ENCODE measurements around the gene RNGTT.

DNA sequence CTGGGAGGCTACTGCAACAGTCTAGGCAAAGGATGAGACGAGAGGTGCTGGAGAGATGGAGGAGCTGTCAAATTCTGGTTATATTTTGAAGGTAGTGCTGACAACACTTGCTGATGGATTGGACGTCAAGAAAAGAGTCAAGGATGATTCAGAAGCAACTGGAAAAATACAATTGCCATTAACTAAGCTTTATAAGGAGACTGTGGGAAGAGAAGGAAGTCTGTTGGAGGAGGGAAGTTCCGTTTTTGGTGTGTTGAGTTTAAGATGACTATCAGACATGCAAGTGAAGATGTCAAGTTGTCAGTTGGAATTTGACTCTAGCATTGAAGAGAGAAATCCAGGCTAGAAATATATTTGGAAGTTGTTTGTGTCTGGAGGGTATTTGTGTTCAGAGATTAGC is 358.1 kb downstream of the RNGTT start:
- TF ChIP-seq, protein P1, sequence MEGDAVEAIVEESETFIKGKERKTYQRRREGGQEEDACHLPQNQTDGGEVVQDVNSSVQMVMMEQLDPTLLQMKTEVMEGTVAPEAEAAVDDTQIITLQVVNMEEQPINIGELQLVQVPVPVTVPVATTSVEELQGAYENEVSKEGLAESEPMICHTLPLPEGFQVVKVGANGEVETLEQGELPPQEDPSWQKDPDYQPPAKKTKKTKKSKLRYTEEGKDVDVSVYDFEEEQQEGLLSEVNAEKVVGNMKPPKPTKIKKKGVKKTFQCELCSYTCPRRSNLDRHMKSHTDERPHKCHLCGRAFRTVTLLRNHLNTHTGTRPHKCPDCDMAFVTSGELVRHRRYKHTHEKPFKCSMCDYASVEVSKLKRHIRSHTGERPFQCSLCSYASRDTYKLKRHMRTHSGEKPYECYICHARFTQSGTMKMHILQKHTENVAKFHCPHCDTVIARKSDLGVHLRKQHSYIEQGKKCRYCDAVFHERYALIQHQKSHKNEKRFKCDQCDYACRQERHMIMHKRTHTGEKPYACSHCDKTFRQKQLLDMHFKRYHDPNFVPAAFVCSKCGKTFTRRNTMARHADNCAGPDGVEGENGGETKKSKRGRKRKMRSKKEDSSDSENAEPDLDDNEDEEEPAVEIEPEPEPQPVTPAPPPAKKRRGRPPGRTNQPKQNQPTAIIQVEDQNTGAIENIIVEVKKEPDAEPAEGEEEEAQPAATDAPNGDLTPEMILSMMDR (conservative IDR thresholded peaks at IDR 0.05; ENCODE audit: low read depth, low read length): no peak
- TF ChIP-seq EZH2phosphoT487 (IDR thresholded peaks at IDR 0.05; ENCODE audit: borderline replicate concordance, low read length): no peak
- no peak for TF ChIP-seq EZH2 (IDR thresholded peaks at IDR 0.05; ENCODE audit: low read length, unreplicated experiment)

Data from PC-3 (cell line).